GM12892 (cell line): ENCODE data around the gene GAPDH.

ENCODE experiments used
- DNase-seq: peaks from one replicate; pipeline ENCODE4 v3.0.0; 2011; ENCODE audit not compliant: insufficient read length
- FAIRE-seq: peaks from 2 replicates; lab custom pipeline; 2011; peaks lifted over from hg19 to GRCh38; lab: Jason Lieb, UNC
- POLR2A ChIP-seq: IDR thresholded peaks from 2 replicates; pipeline ENCODE4 v1.6.1; 2011; ENCODE audit warnings: low read depth, low read length, control low read depth
- POLR2AphosphoS5 ChIP-seq: IDR thresholded peaks from 2 replicates; pipeline ENCODE4 v1.6.1; 2011; ENCODE audit warnings: low read depth, low read length, control low read depth
- TAF1 ChIP-seq: IDR thresholded peaks from 2 replicates; pipeline ENCODE4 v1.6.1; 2011; ENCODE audit warnings: low read depth, mild to moderate bottlenecking, control low read depth, low read length, borderline replicate concordance

GAPDH gene

GRCh38 chr12:6538420-6539313 is 4.3 kb downstream of the GAPDH start:
- peak; percentile 83 for TF ChIP-seq POLR2A
- TF ChIP-seq POLR2AphosphoS5 = peak; percentile 90
- no peak for TF ChIP-seq TAF1
- no peak for DNase-seq
- FAIRE-seq = peak; percentile 50

DNA sequence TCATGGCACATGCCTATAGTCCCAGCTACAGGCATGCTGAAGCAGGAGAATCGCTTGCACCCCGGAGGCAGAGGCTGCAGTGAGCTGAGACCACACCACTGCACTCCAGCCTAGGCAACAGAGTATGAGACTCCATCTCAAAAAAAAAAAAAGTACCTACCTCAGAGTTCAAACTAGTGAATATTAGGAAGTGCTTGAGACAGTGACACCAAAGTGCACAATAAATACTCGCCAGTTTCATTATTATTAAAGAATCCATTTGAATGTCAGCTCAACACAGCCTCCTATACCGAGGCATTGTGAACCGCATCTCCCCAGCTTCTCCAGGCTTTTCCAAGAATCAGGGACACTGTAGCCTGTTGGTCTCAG is 5.0 kb downstream of the GAPDH start:
- no peak for DNase-seq
- no peak for TF ChIP-seq POLR2AphosphoS5
- no peak for TF ChIP-seq POLR2A
- no peak for TF ChIP-seq TAF1
- no peak for FAIRE-seq

DNA sequence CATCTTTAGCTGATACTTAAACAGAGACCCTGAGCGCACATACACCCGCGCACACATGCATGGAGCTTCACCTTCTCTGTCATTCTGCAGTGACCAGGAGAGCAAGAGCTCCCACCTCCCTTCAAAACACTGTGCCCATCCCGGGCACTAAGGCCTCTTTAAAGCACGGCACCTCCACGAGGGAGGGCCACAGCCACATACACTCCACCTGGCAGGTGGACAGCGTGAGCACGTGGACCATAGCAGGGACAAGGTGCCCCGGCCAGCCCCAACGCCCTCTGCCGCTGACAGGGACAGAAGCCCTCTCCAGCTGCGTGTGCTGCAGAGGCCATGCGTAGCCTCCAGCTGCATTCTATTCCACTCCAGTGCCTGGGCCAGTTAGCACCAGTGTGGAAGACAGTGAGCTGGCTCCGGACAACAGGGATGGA is 5.4 kb downstream of the GAPDH start:
- FAIRE-seq = no peak
- peak; percentile 51 for TF ChIP-seq POLR2AphosphoS5
- TF ChIP-seq POLR2A = no peak

DNA sequence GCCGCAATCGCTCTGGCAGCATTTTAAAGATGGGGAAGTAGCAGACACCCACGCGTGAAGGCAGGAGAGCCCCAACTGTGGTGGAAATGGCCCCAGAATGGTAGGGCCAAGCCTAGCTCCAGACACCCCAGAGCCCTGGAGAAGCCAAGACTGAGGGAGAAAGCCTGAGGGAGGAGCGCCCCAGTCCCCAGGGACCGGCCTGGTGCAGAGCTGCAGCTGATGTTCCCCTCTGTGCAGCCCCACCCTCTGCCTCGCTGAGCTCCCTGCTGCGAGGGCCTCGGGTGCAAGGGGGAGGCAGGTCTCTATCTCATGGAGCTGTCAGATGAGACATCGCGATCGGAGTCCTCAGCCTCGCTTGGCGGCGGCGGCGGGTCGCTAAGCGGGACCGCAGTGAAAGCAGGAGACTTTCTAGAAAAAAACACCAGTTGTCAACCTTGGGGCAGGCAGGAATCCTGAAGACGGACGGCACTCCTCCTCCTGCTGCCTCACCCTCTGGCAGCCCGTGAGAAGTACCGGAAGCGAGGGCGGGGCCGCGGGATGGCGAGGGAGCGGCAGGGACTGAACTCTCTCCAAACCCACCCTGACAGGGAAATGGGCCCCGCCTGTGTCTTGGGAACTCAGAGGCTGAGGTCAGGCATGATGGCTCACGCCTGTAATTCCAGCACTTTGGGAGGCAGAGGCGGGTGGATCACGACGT is 6.0 kb downstream of the GAPDH start:
- TF ChIP-seq POLR2A (no peak), POLR2AphosphoS5 (no peak), TAF1 (no peak)
- DNase-seq = peak; percentile 59
- peak; percentile 68 for FAIRE-seq

More for the DNA sequence above, 5.4 kb downstream of the GAPDH start:
- no peak for DNase-seq

DNA sequence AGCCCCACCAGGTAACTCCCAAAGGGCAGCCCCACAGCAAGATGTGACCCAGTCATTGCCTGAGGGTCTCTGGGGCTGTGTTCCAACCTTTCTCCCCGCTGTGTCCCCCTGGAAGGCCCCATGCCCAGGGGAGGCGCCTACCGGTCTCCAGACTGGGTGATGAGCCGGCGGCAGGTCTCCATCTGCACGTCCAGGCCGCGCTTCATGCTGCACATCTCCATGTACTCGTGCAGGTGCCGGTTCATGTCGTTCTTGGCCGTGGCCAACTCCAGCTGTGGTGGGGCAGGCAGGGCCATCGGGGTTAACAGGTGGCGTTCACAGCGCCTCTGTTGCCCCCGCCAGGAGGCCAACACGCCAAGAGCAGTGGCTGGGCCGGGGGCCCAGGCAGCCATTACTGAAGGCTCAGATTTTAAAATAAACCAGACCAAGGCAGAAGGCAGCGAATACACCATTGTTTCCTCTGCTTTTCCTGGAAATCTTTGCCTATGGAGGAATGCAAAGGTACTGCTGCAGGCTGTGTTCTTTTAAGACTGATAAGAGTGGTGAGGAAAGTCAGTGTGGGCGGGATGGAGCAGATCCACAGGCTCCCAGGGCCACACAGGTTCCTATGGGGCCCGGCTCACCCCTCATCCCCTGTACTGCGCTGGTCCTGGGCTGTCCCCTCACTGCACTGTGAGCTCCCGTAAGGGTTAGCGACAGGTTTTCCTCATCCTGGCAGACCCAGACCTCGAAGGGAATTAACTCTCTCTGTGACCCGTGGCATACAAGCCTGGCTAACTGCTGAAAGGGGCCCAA is 7.3 kb downstream of the GAPDH start:
- TF ChIP-seq POLR2AphosphoS5 (no peak), POLR2A (no peak), TAF1 (no peak)
- FAIRE-seq (no peak), DNase-seq (no peak)

DNA sequence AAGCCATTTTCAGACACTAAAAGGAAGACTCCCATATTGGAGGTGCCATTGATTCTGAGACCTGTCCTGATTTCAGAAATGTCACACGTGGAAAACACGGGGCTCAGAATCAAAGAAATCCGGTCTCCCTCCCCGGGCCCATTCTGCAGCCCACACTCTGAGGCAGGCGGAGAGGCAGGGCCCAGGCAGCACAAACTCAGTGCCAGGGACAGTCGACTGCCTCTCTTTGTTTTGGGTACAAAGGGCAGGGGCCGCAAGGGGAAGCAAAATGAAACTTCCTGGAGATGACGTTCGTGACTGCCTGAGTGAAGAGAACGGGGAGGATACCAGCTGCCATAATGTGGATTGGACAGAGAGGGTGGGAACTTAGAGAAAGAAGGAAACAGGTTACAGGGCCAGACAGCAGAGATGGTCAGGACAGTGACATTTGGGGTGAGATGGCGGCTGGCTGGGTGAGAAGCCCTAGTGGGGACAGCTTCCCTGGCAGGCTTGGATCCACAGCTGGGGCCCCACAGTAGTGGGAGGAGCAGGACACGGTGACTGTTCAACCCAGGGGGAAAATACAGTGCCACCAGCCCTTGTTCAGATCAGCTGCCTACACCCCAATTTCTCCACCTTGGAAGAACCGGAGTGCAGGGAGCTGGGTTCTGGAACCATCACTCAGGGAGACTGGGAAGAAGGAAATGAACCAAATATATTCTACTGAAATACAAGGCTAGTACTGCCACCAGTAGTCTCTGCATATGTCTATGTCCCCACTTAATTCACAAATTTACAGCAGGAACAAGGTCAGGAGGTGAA is 8.1 kb downstream of the GAPDH start:
- DNase-seq (no peak), FAIRE-seq (no peak)
- TF ChIP-seq TAF1 (no peak), POLR2A (no peak), POLR2AphosphoS5 (no peak)

GRCh38 chr12:6546016-6546415 is 11.7 kb downstream of the GAPDH start:
- no peak for FAIRE-seq
- TF ChIP-seq POLR2AphosphoS5 (no peak), POLR2A (no peak), TAF1 (no peak)
- no peak for DNase-seq

GRCh38 chr12:6547566-6547965 is 13.2 kb downstream of the GAPDH start:
- DNase-seq = no peak
- TF ChIP-seq POLR2A = no peak
- TF ChIP-seq TAF1 = no peak
- no peak for TF ChIP-seq POLR2AphosphoS5
- no peak for FAIRE-seq

DNA sequence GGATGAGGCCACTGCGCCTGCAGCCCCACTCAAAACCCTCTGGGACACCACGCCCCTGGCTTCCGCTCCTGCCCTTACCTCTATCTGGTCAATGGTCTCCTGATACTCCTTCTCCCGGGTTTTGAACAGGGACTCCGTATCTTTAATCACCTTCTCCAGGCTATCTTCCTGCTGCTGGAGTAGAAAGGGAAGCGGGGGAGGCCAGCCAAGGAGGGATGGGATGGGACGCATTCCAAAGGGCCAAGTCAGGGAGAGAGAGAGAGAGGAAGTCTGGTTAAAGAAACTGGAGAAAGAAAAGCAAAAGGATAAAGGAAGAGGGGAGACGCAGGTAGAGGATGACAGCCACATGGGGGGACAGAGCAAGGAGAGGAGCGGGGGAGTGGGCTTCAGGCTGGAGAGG is 13.7 kb downstream of the GAPDH start:
- FAIRE-seq = no peak
- TF ChIP-seq TAF1 (no peak), POLR2A (no peak), POLR2AphosphoS5 (no peak)

GRCh38 chr12:6548556-6548955 is 14.2 kb downstream of the GAPDH start:
- FAIRE-seq (no peak), DNase-seq (no peak)
- no peak for TF ChIP-seq TAF1
- TF ChIP-seq POLR2A = no peak
- TF ChIP-seq POLR2AphosphoS5 = no peak

More for the DNA sequence above, 13.7 kb downstream of the GAPDH start:
- no peak for DNase-seq
